PFSK-1 (cell line): ENCODE measurements around the gene SMTNL2.

Experiments
- FOXP2 ChIP-seq: optimal IDR thresholded peaks from 2 replicates; pipeline ENCODE3; 2011; ENCODE audit warnings: borderline replicate concordance, control low read depth, inconsistent platforms; ENCODE audit not compliant: insufficient read depth; ENCODE audit errors: extremely low read length, extremely low read depth
- POLR2AphosphoS5 ChIP-seq: IDR thresholded peaks from 2 replicates; pipeline ENCODE4 v1.6.1; 2012; ENCODE audit warnings: low read depth, mild to moderate bottlenecking, control low read depth, low read length, moderate library complexity
- SIN3A ChIP-seq: IDR thresholded peaks from 2 replicates; pipeline ENCODE4 v1.6.1; 2012; ENCODE audit warnings: mild to moderate bottlenecking, low read length, moderate library complexity, borderline replicate concordance; ENCODE audit not compliant: insufficient read depth
- TAF1 ChIP-seq: IDR thresholded peaks from 2 replicates; pipeline ENCODE4 v1.6.1; 2012; ENCODE audit warnings: low read length, control low read depth, borderline replicate concordance; ENCODE audit not compliant: insufficient read depth
- TF ChIP-seq, protein P1 (sequence below), 2 experiments: IDR thresholded peaks; 2 replicates each; pipeline versions ENCODE4 v1.6.1 to v1.8.0; 2011 to 2012; ENCODE audit warnings: low read depth in 2 of 2, low read length in 2 of 2, control low read depth in 1 of 2, inconsistent platforms in 1 of 2, mild to moderate bottlenecking in 1 of 2, moderate library complexity in 1 of 2; ENCODE audit not compliant: insufficient read depth in 1 of 2

The SMTNL2 gene

DNA sequence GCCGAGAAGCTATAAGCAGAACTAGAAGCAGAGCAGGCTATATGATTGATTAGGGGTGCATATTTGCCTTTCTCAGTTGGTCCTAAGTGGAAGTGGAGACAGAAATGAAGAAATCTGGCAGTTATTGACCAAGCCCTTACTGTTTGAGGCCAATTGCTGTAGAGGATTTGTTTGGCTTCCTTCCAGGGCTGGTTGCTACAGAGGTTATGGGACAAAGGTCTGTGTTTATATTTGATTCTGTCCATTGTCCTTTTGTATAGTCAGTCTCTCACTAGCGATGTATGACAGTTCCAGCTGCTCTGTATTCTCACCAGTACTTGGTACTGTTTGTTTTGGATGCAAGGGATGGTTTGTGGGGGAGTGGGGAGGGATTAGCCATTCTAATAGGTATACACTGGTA, 64.4 kb downstream of the SMTNL2 start:
- TF ChIP-seq POLR2AphosphoS5 (no peak), SIN3A (no peak), TAF1 (no peak), FOXP2 (no peak)

DNA sequence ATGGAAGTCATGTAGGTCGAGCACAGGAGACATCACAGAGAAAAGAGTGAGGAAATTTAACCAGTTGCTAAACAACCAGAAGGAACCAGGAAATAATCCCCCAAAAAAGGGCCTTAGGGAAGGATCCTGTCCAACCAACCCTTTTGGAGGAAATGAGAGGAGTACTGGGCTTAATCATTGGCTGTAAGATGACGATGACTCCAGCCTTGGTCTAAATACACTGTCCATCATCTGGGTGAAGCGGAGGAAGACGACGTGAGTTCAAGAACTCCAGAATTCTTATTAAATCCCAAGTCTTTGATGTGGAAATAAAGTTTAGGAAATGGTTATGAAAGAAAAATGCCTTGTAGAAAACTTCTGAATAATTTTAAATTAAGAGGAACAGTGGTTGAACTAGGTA, 68.7 kb downstream of the SMTNL2 start:
- TF ChIP-seq SIN3A, result no peak
- TF ChIP-seq, protein P1, sequence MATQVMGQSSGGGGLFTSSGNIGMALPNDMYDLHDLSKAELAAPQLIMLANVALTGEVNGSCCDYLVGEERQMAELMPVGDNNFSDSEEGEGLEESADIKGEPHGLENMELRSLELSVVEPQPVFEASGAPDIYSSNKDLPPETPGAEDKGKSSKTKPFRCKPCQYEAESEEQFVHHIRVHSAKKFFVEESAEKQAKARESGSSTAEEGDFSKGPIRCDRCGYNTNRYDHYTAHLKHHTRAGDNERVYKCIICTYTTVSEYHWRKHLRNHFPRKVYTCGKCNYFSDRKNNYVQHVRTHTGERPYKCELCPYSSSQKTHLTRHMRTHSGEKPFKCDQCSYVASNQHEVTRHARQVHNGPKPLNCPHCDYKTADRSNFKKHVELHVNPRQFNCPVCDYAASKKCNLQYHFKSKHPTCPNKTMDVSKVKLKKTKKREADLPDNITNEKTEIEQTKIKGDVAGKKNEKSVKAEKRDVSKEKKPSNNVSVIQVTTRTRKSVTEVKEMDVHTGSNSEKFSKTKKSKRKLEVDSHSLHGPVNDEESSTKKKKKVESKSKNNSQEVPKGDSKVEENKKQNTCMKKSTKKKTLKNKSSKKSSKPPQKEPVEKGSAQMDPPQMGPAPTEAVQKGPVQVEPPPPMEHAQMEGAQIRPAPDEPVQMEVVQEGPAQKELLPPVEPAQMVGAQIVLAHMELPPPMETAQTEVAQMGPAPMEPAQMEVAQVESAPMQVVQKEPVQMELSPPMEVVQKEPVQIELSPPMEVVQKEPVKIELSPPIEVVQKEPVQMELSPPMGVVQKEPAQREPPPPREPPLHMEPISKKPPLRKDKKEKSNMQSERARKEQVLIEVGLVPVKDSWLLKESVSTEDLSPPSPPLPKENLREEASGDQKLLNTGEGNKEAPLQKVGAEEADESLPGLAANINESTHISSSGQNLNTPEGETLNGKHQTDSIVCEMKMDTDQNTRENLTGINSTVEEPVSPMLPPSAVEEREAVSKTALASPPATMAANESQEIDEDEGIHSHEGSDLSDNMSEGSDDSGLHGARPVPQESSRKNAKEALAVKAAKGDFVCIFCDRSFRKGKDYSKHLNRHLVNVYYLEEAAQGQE (IDR thresholded peaks at IDR 0.05; ENCODE audit: insufficient read depth in 1 of 2, low read depth in 2 of 2, low read length in 2 of 2), result no peak
- TF ChIP-seq POLR2AphosphoS5, result no peak
- no peak for TF ChIP-seq TAF1
- no peak for TF ChIP-seq FOXP2

DNA sequence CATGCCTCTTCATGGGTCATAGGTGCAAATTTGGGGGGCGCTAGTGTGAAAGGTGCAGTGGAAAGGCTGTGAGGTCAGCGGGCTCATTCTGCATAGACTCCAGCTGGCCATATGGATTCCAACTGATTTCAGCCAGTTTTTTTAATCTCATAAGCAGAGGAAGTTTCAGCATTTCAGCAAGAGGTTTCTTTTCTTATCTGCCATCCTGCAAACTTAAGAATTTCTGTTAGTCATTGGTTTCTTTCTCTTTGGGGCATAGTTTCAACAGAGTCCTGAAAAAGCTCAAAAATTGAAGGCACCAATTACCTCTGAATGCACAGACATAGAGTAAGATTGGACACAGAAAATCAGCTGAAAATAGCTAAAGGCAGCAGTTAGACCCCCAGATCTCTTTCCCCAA, 73.3 kb downstream of the SMTNL2 start:
- TF ChIP-seq FOXP2, result no peak
- TF ChIP-seq, protein P1 (IDR thresholded peaks at IDR 0.05; ENCODE audit: insufficient read depth in 1 of 2, low read depth in 2 of 2, low read length in 2 of 2), result no peak
- TF ChIP-seq TAF1, result no peak
- TF ChIP-seq POLR2AphosphoS5, result no peak
- TF ChIP-seq SIN3A, result no peak
